Ishikawa (cell line): ENCODE data around the gene ACE.

Experiments used
- EP300 ChIP-seq: IDR thresholded peaks from 2 replicates; pipeline ENCODE4 v1.6.1; 2012; ENCODE audit warnings: borderline replicate concordance
- FOXM1 ChIP-seq: IDR thresholded peaks from 2 replicates; pipeline ENCODE4 v1.6.1; 2012; ENCODE audit warnings: low read depth, borderline replicate concordance
- NFIC ChIP-seq: IDR thresholded peaks from 2 replicates; pipeline ENCODE4 v1.6.1; 2012
- RAD21 ChIP-seq: IDR thresholded peaks from 2 replicates; pipeline ENCODE4 v1.6.1; 2012; ENCODE audit warnings: low read depth
- YY1 ChIP-seq: IDR thresholded peaks from 2 replicates; pipeline ENCODE4 v1.6.1; 2012; ENCODE audit warnings: low read depth
- TF ChIP-seq, protein P1 (sequence below): IDR thresholded peaks from 2 replicates; pipeline ENCODE4 v1.6.1; 2012

DNA sequence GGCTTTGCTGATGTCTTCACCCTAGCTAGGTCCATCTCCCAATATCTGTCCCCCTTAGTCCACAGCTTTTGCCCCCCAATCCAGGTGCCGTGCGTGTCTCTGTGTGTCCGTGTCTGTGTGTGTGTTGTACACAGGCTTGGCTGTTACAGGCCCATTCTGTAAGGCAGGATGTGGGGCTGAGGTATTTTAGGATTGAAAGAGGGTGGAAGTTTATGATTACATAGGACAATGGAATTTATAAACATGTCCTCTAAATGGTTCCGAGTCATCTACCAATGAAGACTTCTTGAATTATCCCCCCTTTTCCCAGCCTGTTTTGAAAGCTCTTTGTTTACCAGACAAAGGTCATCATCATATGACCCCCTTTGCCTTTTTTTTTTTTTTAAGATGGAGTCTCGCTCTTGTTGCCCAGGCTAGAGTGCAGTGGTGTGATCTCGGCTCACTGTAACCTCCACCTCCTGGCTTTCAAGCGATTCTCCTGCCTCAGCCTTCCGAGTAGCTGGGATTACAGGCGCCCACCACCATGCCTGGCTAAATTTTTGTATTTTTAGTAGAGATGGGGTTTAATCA is 21.9 kb downstream of the ACE start:
- TF ChIP-seq NFIC (no peak), RAD21 (no peak), YY1 (no peak), FOXM1 (no peak), EP300 (no peak)
- TF ChIP-seq, protein P1, sequence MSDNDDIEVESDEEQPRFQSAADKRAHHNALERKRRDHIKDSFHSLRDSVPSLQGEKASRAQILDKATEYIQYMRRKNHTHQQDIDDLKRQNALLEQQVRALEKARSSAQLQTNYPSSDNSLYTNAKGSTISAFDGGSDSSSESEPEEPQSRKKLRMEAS, result no peak
